GM21367 (cell line): ENCODE results near the gene EPB41L2.
A peak's percentile ranks its signal among the peaks of the same experiment; 100 is the strongest.

Source experiments
- ATAC-seq: cut with Tn5 transposase; IDR thresholded peaks from one replicate; pipeline ENCODE4 v1.9.1; 2021; ENCODE audit not compliant: unreplicated experiment

The EPB41L2 gene

GRCh38 chr6:130846501-130846900 lies 216.5 kb downstream of the EPB41L2 start:
- no peak for ATAC-seq

- peak; percentile 81 for ATAC-seq
These were observed 219.3 kb downstream of the EPB41L2 start for GRCh38 chr6:130843575-130844320.

- no peak for ATAC-seq
These were observed 221.8 kb downstream of the EPB41L2 start for GRCh38 chr6:130841128-130841728.

GRCh38 chr6:130840050-130840449 lies 223.0 kb downstream of the EPB41L2 start:
- ATAC-seq, result no peak

GRCh38 chr6:130839379-130839778 lies 223.7 kb downstream of the EPB41L2 start:
- ATAC-seq, result no peak

- no peak for ATAC-seq
These were observed 224.1 kb downstream of the EPB41L2 start for GRCh38 chr6:130838951-130839350.

- no peak for ATAC-seq
These were observed 224.7 kb downstream of the EPB41L2 start for GRCh38 chr6:130838250-130838860.

- no peak for ATAC-seq
These were observed 226.0 kb downstream of the EPB41L2 start for GRCh38 chr6:130837067-130837466.

GRCh38 chr6:130836055-130836640 lies 226.9 kb downstream of the EPB41L2 start:
- no peak for ATAC-seq

- ATAC-seq, result no peak
These were observed 228.4 kb downstream of the EPB41L2 start for GRCh38 chr6:130834482-130835251.

- ATAC-seq, result no peak
These were observed 229.5 kb downstream of the EPB41L2 start for GRCh38 chr6:130833569-130833968.

- ATAC-seq, result no peak
These were observed 231.4 kb downstream of the EPB41L2 start for GRCh38 chr6:130831607-130832006.

GRCh38 chr6:130829333-130829910 lies 233.6 kb downstream of the EPB41L2 start:
- ATAC-seq, result no peak

GRCh38 chr6:130827247-130828149 lies 235.5 kb downstream of the EPB41L2 start, which contains the start of gene SMLR1:
Gene SMLR1 (plus strand): TSS chr6:130827406. CDS start chr6:130827414, 8 bp downstream.
- no peak for ATAC-seq

- no peak for ATAC-seq
These were observed 236.4 kb downstream of the EPB41L2 start for GRCh38 chr6:130826442-130827246.

GRCh38 chr6:130825772-130826441 lies 237.1 kb downstream of the EPB41L2 start:
- ATAC-seq, result no peak

GRCh38 chr6:130824978-130825694 lies 237.9 kb downstream of the EPB41L2 start:
- ATAC-seq, result no peak

GRCh38 chr6:130822736-130823135 lies 240.3 kb downstream of the EPB41L2 start:
- ATAC-seq, result no peak
